ENCODE data around the gene ZDHHC8.
A peak's percentile ranks its signal among the peaks of the same experiment; 100 is the strongest.

The ZDHHC8 gene

GRCh38 chr22:20167643-20168322, 36.2 kb downstream of the ZDHHC8 start:
- DNase-seq, result no peak

GRCh38 chr22:20169253-20169822, 37.7 kb downstream of the ZDHHC8 start:
- no peak for DNase-seq

- no peak for DNase-seq
Observed at GRCh38 chr22:20170170-20170569, 38.6 kb downstream of the ZDHHC8 start.

- no peak for DNase-seq
Observed at GRCh38 chr22:20171288-20172140, 39.9 kb downstream of the ZDHHC8 start.

GRCh38 chr22:20172141-20172613, 40.6 kb downstream of the ZDHHC8 start:
- DNase-seq, result no peak

- no peak for DNase-seq
Observed at GRCh38 chr22:20173246-20173645, 41.6 kb downstream of the ZDHHC8 start.

- DNase-seq, result no peak
Observed at GRCh38 chr22:20173772-20174171, 42.2 kb downstream of the ZDHHC8 start.

GRCh38 chr22:20174785-20175596, 43.4 kb downstream of the ZDHHC8 start:
- DNase-seq, result no peak

- no peak for DNase-seq
Observed at GRCh38 chr22:20175597-20175900, 43.9 kb downstream of the ZDHHC8 start.

- no peak for DNase-seq
Observed at GRCh38 chr22:20176421-20177085, 44.9 kb downstream of the ZDHHC8 start.

GRCh38 chr22:20177217-20177911, 45.8 kb downstream of the ZDHHC8 start:
- no peak for DNase-seq

- no peak for DNase-seq
Observed at GRCh38 chr22:20178075-20178914, 46.7 kb downstream of the ZDHHC8 start.

GRCh38 chr22:20178915-20179227, 47.3 kb downstream of the ZDHHC8 start:
- no peak for DNase-seq

- no peak for DNase-seq
Observed at GRCh38 chr22:20179455-20180244, 48.0 kb downstream of the ZDHHC8 start.

GRCh38 chr22:20180245-20180630, 48.6 kb downstream of the ZDHHC8 start:
- DNase-seq, result no peak

GRCh38 chr22:20180640-20181039, 49.0 kb downstream of the ZDHHC8 start:
- peak; percentile 35 for DNase-seq

GRCh38 chr22:20181194-20181883, 49.7 kb downstream of the ZDHHC8 start:
- no peak for DNase-seq

GRCh38 chr22:20181884-20182236, 50.3 kb downstream of the ZDHHC8 start:
- DNase-seq, result no peak

- DNase-seq, result no peak
Observed at GRCh38 chr22:20182365-20182764, 50.8 kb downstream of the ZDHHC8 start.

- DNase-seq, result no peak
Observed at GRCh38 chr22:20183101-20183500, 51.5 kb downstream of the ZDHHC8 start.

All from MV-4-11 (cell line).